H1 (cell line): ENCODE results near the gene IQGAP1. TPM values are rescaled to one million over a fixed set of nuclear protein-coding genes. Genes with fewer than 3 reads are reported as not detected.

ENCODE experiments used
- CTCF ChIA-PET: fragments of 300-600 bp; sonication (Branson Sonifier 250); formaldehyde crosslinking; loops from one replicate; lab custom pipeline; 2021; ENCODE audit not compliant: partially characterized antibody; lab: Charles Lee
- POLR2A ChIA-PET: fragments of 300-600 bp; sonication (Branson Sonifier 250); formaldehyde crosslinking; loops from one replicate; lab custom pipeline; 2021; ENCODE audit warnings: inconsistent platforms; ENCODE audit not compliant: partially characterized antibody; lab: Charles Lee
- DNase-seq, 2 experiments: peaks; one replicate each; pipeline versions ENCODE4 v3.0.0 to v3.0.0-alpha.2; 2010 to 2022; ENCODE audit warnings: low spot score in 2 of 2, low read depth in 1 of 2, mixed read lengths in 1 of 2
- FAIRE-seq: peaks from 2 replicates; lab custom pipeline; 2011; peaks lifted over from hg19 to GRCh38; lab: Jason Lieb, UNC
- H2AFZ ChIP-seq: 2 replicates; pipeline ENCODE4 v1.8.1; 2012; ENCODE audit warnings: low read length, inconsistent platforms
- H2AK5ac ChIP-seq: 2 replicates; pipeline ENCODE4 v1.6.1; 2013; ENCODE audit warnings: low read depth, low read length
- H2BK120ac ChIP-seq: replicated peaks from 2 replicates; pipeline ENCODE3; 2013; ENCODE audit warnings: low read depth, low read length, inconsistent platforms
- H2BK12ac ChIP-seq: 2 replicates; pipeline ENCODE4 v1.6.1; 2013; ENCODE audit warnings: low read depth, low read length
- H2BK15ac ChIP-seq: 2 replicates; pipeline ENCODE4 v1.6.1; 2013; ENCODE audit warnings: low read length
- H2BK20ac ChIP-seq: 2 replicates; pipeline ENCODE4 v1.6.1; 2013; ENCODE audit warnings: low read length
- H2BK5ac ChIP-seq: 2 replicates; pipeline ENCODE4 v1.6.1; 2013; ENCODE audit warnings: low read depth, low read length
- H3K14ac ChIP-seq: 2 replicates; pipeline ENCODE4 v1.6.1; 2013; ENCODE audit warnings: inconsistent platforms; ENCODE audit not compliant: insufficient read length
- H3K18ac ChIP-seq: 2 replicates; pipeline ENCODE4 v1.6.1; 2013; ENCODE audit warnings: low read length; ENCODE audit errors: extremely low read depth
- H3K23ac ChIP-seq: 2 replicates; pipeline ENCODE4 v1.6.1; 2013; ENCODE audit warnings: inconsistent platforms; ENCODE audit not compliant: insufficient read length
- H3K23me2 ChIP-seq: 2 replicates; pipeline ENCODE4 v1.6.1; 2013; ENCODE audit warnings: low read depth, low read length
- H3K27ac ChIP-seq: 2 replicates; pipeline ENCODE4 v1.6.1; 2011; ENCODE audit warnings: low read depth, low read length, inconsistent platforms
- H3K27me3 ChIP-seq, 4 experiments: replicated peaks in 1 of 4; 1 replicate in 1 of 4; 2 replicates in 3 of 4; pipeline versions ENCODE4 v1.6.1 to v1.8.1; 2011 to 2013; ENCODE audit warnings: low read length in 3 of 4, mild to moderate bottlenecking in 3 of 4, inconsistent platforms in 2 of 4, mixed read lengths in 2 of 4, moderate library complexity in 1 of 4; ENCODE audit not compliant: control insufficient read depth in 3 of 4, insufficient read depth in 3 of 4; ENCODE audit errors: extremely low read depth in 1 of 4
- H3K36me3 ChIP-seq, 4 experiments: 2 replicates each; pipeline versions ENCODE4 v1.6.1 to v1.8.1; 2011 to 2013; ENCODE audit warnings: mild to moderate bottlenecking in 4 of 4, low read length in 3 of 4, moderate library complexity in 2 of 4, control low read depth in 1 of 4, inconsistent platforms in 1 of 4; ENCODE audit not compliant: insufficient read depth in 4 of 4, control insufficient read depth in 2 of 4
- H3K4ac ChIP-seq: replicated peaks from 2 replicates; pipeline ENCODE3; 2013; ENCODE audit warnings: low read length, low read depth, mixed read lengths, inconsistent platforms; ENCODE audit not compliant: insufficient read length
- H3K4me1 ChIP-seq, 4 experiments: replicated peaks in 1 of 4; 1 replicate in 1 of 4; 2 replicates in 3 of 4; pipeline versions ENCODE4 v1.6.1 to v1.8.1; 2011 to 2013; ENCODE audit warnings: low read length in 3 of 4, inconsistent platforms in 2 of 4, mixed read lengths in 1 of 4; ENCODE audit not compliant: insufficient read depth in 4 of 4, control insufficient read depth in 3 of 4
- H3K4me2 ChIP-seq, 2 experiments: 2 replicates each; pipeline versions ENCODE4 v1.6.1 to v1.8.1; 2011 to 2013; ENCODE audit warnings: low read depth in 2 of 2, low read length in 2 of 2, control low read depth in 1 of 2, inconsistent platforms in 1 of 2, mild to moderate bottlenecking in 1 of 2; ENCODE audit not compliant: insufficient read depth in 1 of 2
- H3K4me3 ChIP-seq, 4 experiments: fragments of 200-600, 300-600 bp in 1 of 4; sonication (generic), shearing (Covaris generic), sonication (Bioruptor Twin) in 1 of 4; 2 replicates each; pipeline versions ENCODE4 v1.5.1 to v1.8.1; 2011 to 2016; ENCODE audit warnings: low read length in 4 of 4, low read depth in 3 of 4, control low read depth in 2 of 4, inconsistent platforms in 2 of 4, mild to moderate bottlenecking in 2 of 4, mixed read lengths in 1 of 4, moderate library complexity in 1 of 4; ENCODE audit not compliant: insufficient read depth in 2 of 4; ENCODE audit errors: extremely low read depth in 1 of 4
- H3K56ac ChIP-seq: replicated peaks from 2 replicates; pipeline ENCODE3; 2013; ENCODE audit warnings: low read depth, mild to moderate bottlenecking, mixed read lengths, low read length, inconsistent platforms; ENCODE audit not compliant: insufficient read length
- H3K79me1 ChIP-seq: 2 replicates; pipeline ENCODE4 v1.6.1; 2013; ENCODE audit warnings: low read depth, low read length, control low read depth
- H3K79me2 ChIP-seq, 2 experiments: 2 replicates each; pipeline versions ENCODE4 v1.6.1 to v1.8.1; 2012 to 2013; ENCODE audit warnings: low read length in 2 of 2, mild to moderate bottlenecking in 2 of 2, inconsistent platforms in 1 of 2; ENCODE audit not compliant: insufficient read depth in 2 of 2, control insufficient read depth in 1 of 2
- H3K9ac ChIP-seq, 4 experiments: replicated peaks in 1 of 4; 1 replicate in 1 of 4; 2 replicates in 3 of 4; pipeline versions ENCODE4 v1.6.1 to v1.8.1; 2011 to 2013; ENCODE audit warnings: low read depth in 3 of 4, low read length in 3 of 4, control low read depth in 2 of 4, mild to moderate bottlenecking in 2 of 4, moderate library complexity in 2 of 4, inconsistent platforms in 1 of 4; ENCODE audit errors: extremely low read depth in 1 of 4
- H3K9me3 ChIP-seq, 2 experiments: 2 replicates each; pipeline versions ENCODE4 v1.6.1 to v1.8.1; 2012 to 2013; ENCODE audit warnings: mild to moderate bottlenecking in 2 of 2, moderate library complexity in 2 of 2, control low read depth in 1 of 2, inconsistent platforms in 1 of 2, low read depth in 1 of 2, low read length in 1 of 2, mixed read lengths in 1 of 2; ENCODE audit not compliant: insufficient read depth in 2 of 2
- H4K20me1 ChIP-seq, 2 experiments: replicated peaks in 1 of 2; 2 replicates each; pipeline versions ENCODE3 to v1.8.1; 2011 to 2013; ENCODE audit warnings: inconsistent platforms in 2 of 2, low read length in 2 of 2, mild to moderate bottlenecking in 1 of 2; ENCODE audit not compliant: insufficient read depth in 2 of 2, control insufficient read depth in 1 of 2
- H4K5ac ChIP-seq: 2 replicates; pipeline ENCODE4 v1.6.1; 2013; ENCODE audit warnings: low read length, low read depth, mixed read lengths, inconsistent platforms; ENCODE audit not compliant: insufficient read length
- H4K8ac ChIP-seq: 2 replicates; pipeline ENCODE4 v1.8.0; 2013; ENCODE audit warnings: mild to moderate bottlenecking, moderate library complexity, low read length, inconsistent platforms; ENCODE audit not compliant: insufficient read depth; ENCODE audit errors: extremely low read depth
- H4K91ac ChIP-seq: replicated peaks from 2 replicates; pipeline ENCODE3; 2013; ENCODE audit warnings: low read length, mixed read lengths, inconsistent platforms; ENCODE audit not compliant: insufficient read length
- ATF3 ChIP-seq: IDR thresholded peaks from 2 replicates; pipeline ENCODE4 v1.6.1; 2011; ENCODE audit warnings: low read depth, mild to moderate bottlenecking, low read length; ENCODE audit not compliant: insufficient read depth
- CHD2 ChIP-seq: IDR thresholded peaks from 2 replicates; pipeline ENCODE4 v1.6.1; 2012; ENCODE audit warnings: low read length, improper control_type of control experiment
- CREB1 ChIP-seq: IDR thresholded peaks from 2 replicates; pipeline ENCODE4 v1.6.1; 2012; ENCODE audit warnings: inconsistent platforms
- GABPA ChIP-seq: IDR thresholded peaks from 2 replicates; pipeline ENCODE4 v1.6.1; 2011; ENCODE audit warnings: mild to moderate bottlenecking, low read length, moderate library complexity, borderline replicate concordance; ENCODE audit not compliant: insufficient read depth
- HDAC2 ChIP-seq, 2 experiments: fragments of 300-600 bp in 1 of 2; sonication (generic) in 1 of 2; IDR thresholded peaks; 2 replicates each; pipeline ENCODE4 v1.6.1; 2011 to 2012; ENCODE audit warnings: low read depth in 2 of 2, low read length in 2 of 2, mild to moderate bottlenecking in 2 of 2, moderate library complexity in 2 of 2, borderline replicate concordance in 1 of 2, inconsistent platforms in 1 of 2
- JUND ChIP-seq: IDR thresholded peaks from 2 replicates; pipeline ENCODE4 v1.6.1; 2011; ENCODE audit warnings: mild to moderate bottlenecking, improper control_type of control experiment, low read length
- MAX ChIP-seq: IDR thresholded peaks from 2 replicates; pipeline ENCODE4 v1.6.1; 2012; ENCODE audit warnings: inconsistent platforms
- NRF1 ChIP-seq: IDR thresholded peaks from 2 replicates; pipeline ENCODE4 v1.6.1; 2011; ENCODE audit warnings: mild to moderate bottlenecking, low read depth, low read length, improper control_type of control experiment
- SP1 ChIP-seq: IDR thresholded peaks from 2 replicates; pipeline ENCODE4 v1.6.1; 2011; ENCODE audit warnings: low read depth, low read length
- TAF1 ChIP-seq: IDR thresholded peaks from 2 replicates; pipeline ENCODE4 v1.6.1; 2011; ENCODE audit warnings: mild to moderate bottlenecking, low read depth, low read length
- TCF12 ChIP-seq: IDR thresholded peaks from 2 replicates; pipeline ENCODE4 v1.6.1; 2011; ENCODE audit warnings: low read depth, mild to moderate bottlenecking, low read length
- USF2 ChIP-seq: IDR thresholded peaks from 2 replicates; pipeline ENCODE4 v1.6.1; 2011; ENCODE audit warnings: low read length, improper control_type of control experiment
- WGBS, 2 experiments: shearing (Covaris generic) in 1 of 2; methylation state at CpG; one replicate each; pipeline versions ENCODE4 v1.1.6 to v1.1.7; 2013 to 2015; ENCODE audit warnings: low lambda C conversion rate in 2 of 2, mixed read lengths in 2 of 2, inconsistent platforms in 1 of 2, low coverage in 1 of 2, missing lambda C conversion rate in 1 of 2; ENCODE audit not compliant: insufficient replicate concordance in 2 of 2, insufficient coverage in 1 of 2, insufficient read length in 1 of 2; ENCODE audit errors: extremely low coverage in 1 of 2, missing lambda C conversion rate in 1 of 2; 5-methylcytosine and 5-hydroxymethylcytosine counted together
- polyA plus RNA-seq, 7 experiments: library from polyadenylated mRNA; depleted of rRNA in 3 of 7; stranded (reverse) in 5 of 7; unstranded in 2 of 7; fragments of >200 nt in 5 of 7; fragments of 200-250 nt in 2 of 7; gene quantifications; 1 replicate in 5 of 7; 2 replicates in 1 of 7; 4 replicates in 1 of 7; pipeline versions ENCODE4 v1.2.1 to v1.2.3, GENCODE V29; 2011 to 2013; ENCODE audit warnings: missing spikeins in 2 of 7, mixed read lengths in 2 of 7
- total RNA-seq: library from RNA; stranded (reverse); fragmentation: NEBNext Ultra II Directional; extraction: Animal tissue kit (Norgen Biotek cat#: 25700); gene quantifications from 2 replicates; pipeline ENCODE4 v1.2.1, GENCODE V29; 2021

Gene IQGAP1
- total and polyA plus RNA-seq, 2 of the 8 experiments (the other 6 are each of a cell fraction or from before 2014, with no cell fraction given), result 56.0 to 138 TPM

- TF ChIP-seq USF2 (no peak), MAX (no peak), CREB1 (no peak), NRF1 (no peak), CHD2 (no peak), JUND (no peak), TCF12 (no peak), TAF1 (no peak), ATF3 (no peak), HDAC2 (IDR thresholded peaks at IDR 0.05; ENCODE audit: borderline replicate concordance in 1 of 2, low read depth in 2 of 2, low read length in 2 of 2) (no peak), GABPA (no peak), SP1 (no peak)
- TF ChIP-seq, all 59 proteins: peak for 0
- H3K4me2 ChIP-seq, result no peak overlapping the region
- no peaks in the 10 kb centered on the region for H3K79me1 ChIP-seq
- no peak for FAIRE-seq
- peaks cover 16 to 75% (median 45%) of the 10 kb centered on the region in 4 experiments for H3K36me3 ChIP-seq
- H3K4ac ChIP-seq, result no peak overlapping the region
- H4K8ac ChIP-seq, result no peak overlapping the region
- H3K4me1 ChIP-seq, result no peaks in the 10 kb centered on the region
- WGBS, 2 experiments, result 90% methylated on average over 3 of the region's 3 CpGs; no CpG with 5 or more reads in 1 of the 2 experiments
- ChIA-PET CTCF (interaction anchor here (3.9 kb wide), 1 partner anchor 13 kb away, joined by 14 read pairs; no protein-coding TSS in a partner anchor), POLR2A (no interaction called here)
- no peak overlapping the region for H2AK5ac ChIP-seq
- H3K27me3 ChIP-seq, result no peaks in the 10 kb centered on the region
- H2BK15ac ChIP-seq, result no peak overlapping the region
- no peak overlapping the region for H2BK12ac ChIP-seq
- H4K20me1 ChIP-seq, result no peaks in the 10 kb centered on the region
- H3K9me3 ChIP-seq, result no peaks in the 10 kb centered on the region
- H3K27ac ChIP-seq, result no peak overlapping the region
- H3K56ac ChIP-seq, result no peak overlapping the region
- no peak overlapping the region for H3K18ac ChIP-seq
- H3K14ac ChIP-seq, result no peak overlapping the region
- no peak overlapping the region for H4K5ac ChIP-seq
- no peak overlapping the region for H3K23ac ChIP-seq
- no peaks in the 10 kb centered on the region for H3K79me2 ChIP-seq
- no peak overlapping the region for H3K9ac ChIP-seq
- no peak overlapping the region for H2BK20ac ChIP-seq
- H4K91ac ChIP-seq, result no peak overlapping the region
- no peak overlapping the region for H2BK120ac ChIP-seq
- H2BK5ac ChIP-seq, result no peak overlapping the region
- no peaks in the 10 kb centered on the region for H3K23me2 ChIP-seq
- H2AFZ ChIP-seq, result no peak overlapping the region
- no peak for DNase-seq
- no peak overlapping the region for H3K4me3 ChIP-seq
Measured at GRCh38 chr15:90495067-90495466, 107.0 kb downstream of the IQGAP1 start.
